ENCODE results near the gene FBXO2. TPM values are rescaled to one million over a fixed set of nuclear protein-coding genes. Genes with fewer than 3 reads are reported as not detected.
"Not testable (repeated sequence)": the region's sequence is repeated elsewhere in the genome, so short reads cannot be mapped to it uniquely, and the experiment has no call there.

The FBXO2 gene
- total RNA-seq, 1 donor from 2014 or later = 2.2 TPM

DNA sequence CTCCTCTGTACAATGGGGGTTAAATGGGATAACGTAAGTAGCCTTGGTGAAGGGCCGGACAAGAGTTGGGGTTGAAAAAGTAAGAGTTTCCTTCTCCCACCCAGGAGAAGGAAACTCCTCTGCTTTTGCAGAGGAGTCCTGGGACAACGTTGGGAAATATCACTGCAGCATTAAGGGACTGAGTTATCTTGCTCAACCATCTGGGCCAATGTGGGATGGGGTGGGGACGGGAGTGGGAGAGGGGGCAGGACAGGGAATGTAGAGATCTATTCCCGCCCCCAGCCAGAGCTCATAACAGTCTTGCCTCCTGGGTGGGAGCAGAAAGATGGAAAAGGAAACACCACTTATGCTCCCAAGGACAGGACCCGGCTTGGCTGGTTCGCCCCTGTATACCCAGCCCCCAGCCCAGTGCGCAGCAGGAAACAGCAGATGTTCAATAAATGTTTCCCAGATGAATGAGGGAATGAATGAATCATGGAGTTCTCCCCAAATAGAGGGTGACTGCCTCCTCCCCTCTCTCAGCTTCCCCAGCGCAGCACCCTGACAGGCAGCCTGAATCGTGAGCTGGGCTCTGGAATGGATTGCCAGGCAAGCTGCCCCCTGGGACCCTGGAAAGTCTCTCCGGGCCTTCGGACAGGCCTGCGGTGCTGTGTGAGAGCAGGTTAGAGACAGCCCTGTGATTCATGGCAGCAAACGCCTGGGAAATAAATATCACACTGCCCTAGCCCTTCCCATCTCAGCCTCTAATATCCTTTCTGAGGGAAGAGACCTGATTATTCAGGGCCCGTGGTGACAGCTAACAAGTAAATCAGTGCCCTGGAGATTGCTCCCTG lies 24.8 kb downstream of the FBXO2 start:
- DNase-seq (ENCODE audit: low read depth in 2 of 2) = no peak

GRCh38 chr1:11628767-11629166 lies 25.5 kb downstream of the FBXO2 start:
- no peak for DNase-seq (ENCODE audit: low read depth in 2 of 2)

DNA sequence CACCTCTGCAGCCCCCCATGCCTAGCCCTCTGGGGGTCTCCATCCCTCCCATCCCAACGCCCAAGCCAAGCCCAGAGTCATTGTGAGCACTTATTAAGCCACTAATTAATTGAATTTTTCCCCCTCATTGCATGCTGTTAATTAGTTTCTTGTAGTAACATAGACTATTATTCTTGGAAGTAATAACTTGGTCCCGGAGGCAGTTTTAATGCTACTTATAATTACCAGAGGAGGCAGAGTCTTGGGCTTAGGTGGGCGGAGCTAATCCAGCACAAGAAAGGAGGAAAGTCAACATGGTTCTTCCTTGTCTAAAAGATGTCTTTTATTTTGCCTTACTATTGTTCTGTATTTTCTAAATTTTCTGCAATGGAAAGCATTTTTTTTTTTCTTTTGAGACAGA lies 27.7 kb downstream of the FBXO2 start:
- no peak for DNase-seq (ENCODE audit: low read depth in 2 of 2)

- no peak for DNase-seq (ENCODE audit: low read depth in 2 of 2)
These were observed 30.5 kb downstream of the FBXO2 start for GRCh38 chr1:11623702-11624101.

DNA sequence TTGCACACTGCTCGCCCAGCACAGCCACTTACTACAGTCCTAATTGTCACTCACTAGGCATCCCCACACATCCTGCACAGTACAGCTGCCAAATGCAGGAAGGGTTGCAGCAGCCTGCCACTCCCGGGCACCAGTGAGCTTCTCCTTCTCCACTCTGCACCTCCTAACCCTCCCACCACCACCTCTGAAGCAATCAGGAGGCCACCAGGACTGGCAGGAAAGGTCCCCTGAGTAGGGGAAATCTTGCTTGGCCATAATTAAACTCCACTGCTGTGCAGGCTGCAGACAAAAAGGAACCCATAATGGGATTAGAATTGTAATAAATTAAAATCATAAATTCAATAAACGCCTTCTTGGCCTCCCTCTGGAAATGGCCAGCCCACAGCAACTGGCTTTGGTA lies 31.8 kb downstream of the FBXO2 start:
- no peak for DNase-seq (ENCODE audit: low read depth in 2 of 2)

- no peak for DNase-seq (ENCODE audit: low read depth in 2 of 2)
These were observed 33.3 kb downstream of the FBXO2 start for GRCh38 chr1:11620924-11621323.

DNA sequence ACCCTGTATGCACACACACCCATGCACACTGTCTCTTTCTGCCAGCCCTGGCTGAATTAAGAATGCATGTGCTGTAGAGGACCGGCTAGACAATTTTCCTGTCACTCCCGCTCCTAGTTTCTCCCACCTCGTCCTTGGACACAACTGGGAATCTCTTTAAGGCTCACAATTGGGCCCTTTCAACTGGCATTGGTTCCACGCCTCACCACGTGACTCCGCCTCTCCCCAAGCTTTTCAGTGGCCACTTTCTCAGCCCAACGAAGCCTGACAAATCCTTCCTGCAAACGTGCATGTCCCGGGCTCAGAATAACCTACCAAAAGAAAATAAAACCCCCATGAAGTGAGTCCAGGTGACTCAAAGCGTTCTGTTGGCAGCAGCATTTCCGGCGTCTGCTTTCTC lies 33.8 kb downstream of the FBXO2 start:
- no peak for DNase-seq (ENCODE audit: low read depth in 2 of 2)

- no peak for DNase-seq (ENCODE audit: low read depth in 2 of 2)
These were observed 36.5 kb downstream of the FBXO2 start for GRCh38 chr1:11617741-11618140.

- DNase-seq (ENCODE audit: low read depth in 2 of 2) = no peak
These were observed 36.9 kb downstream of the FBXO2 start for GRCh38 chr1:11617314-11617713.

- no peak for DNase-seq (ENCODE audit: low read depth in 2 of 2)
These were observed 37.5 kb downstream of the FBXO2 start for GRCh38 chr1:11616766-11617165.

GRCh38 chr1:11615090-11615489 lies 39.1 kb downstream of the FBXO2 start:
- DNase-seq (ENCODE audit: low read depth in 2 of 2) = no peak

- no peak for DNase-seq (ENCODE audit: low read depth in 2 of 2)
These were observed 40.9 kb downstream of the FBXO2 start for GRCh38 chr1:11613347-11613746.

- DNase-seq (ENCODE audit: low read depth in 2 of 2) = no peak
These were observed 42.4 kb downstream of the FBXO2 start for GRCh38 chr1:11611638-11612327.

GRCh38 chr1:11610629-11611180 lies 43.5 kb downstream of the FBXO2 start:
- no peak for DNase-seq (ENCODE audit: low read depth in 2 of 2)

- DNase-seq (ENCODE audit: low read depth in 2 of 2) = not testable (repeated sequence)
These were observed 44.9 kb downstream of the FBXO2 start for GRCh38 chr1:11609378-11609777.

GRCh38 chr1:11608596-11609130 lies 45.6 kb downstream of the FBXO2 start:
- DNase-seq (ENCODE audit: low read depth in 2 of 2) = not testable (repeated sequence)

GRCh38 chr1:11606775-11607174 lies 47.5 kb downstream of the FBXO2 start:
- no peak for DNase-seq (ENCODE audit: low read depth in 2 of 2)

DNA sequence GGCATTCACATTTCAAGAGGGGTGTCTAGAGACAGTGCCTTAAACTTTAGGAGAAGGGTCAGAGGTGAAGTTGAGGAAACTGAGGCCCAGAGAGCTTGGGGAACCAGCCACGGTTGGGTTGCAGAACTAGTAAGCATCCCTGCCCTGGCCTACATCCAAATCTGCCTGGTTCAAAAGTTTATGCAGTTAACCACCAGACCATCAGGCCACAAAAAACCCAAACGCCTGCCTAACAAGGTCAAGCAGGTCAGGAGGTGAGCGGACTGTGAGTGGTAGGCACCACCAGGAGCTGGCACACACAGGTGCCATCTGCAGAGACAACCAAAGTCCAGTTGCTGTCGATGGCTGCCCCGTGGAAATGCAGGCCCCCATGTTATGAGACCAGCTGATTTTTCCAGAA lies 51.2 kb downstream of the FBXO2 start:
- no peak for DNase-seq (ENCODE audit: low read depth in 2 of 2)

DNA sequence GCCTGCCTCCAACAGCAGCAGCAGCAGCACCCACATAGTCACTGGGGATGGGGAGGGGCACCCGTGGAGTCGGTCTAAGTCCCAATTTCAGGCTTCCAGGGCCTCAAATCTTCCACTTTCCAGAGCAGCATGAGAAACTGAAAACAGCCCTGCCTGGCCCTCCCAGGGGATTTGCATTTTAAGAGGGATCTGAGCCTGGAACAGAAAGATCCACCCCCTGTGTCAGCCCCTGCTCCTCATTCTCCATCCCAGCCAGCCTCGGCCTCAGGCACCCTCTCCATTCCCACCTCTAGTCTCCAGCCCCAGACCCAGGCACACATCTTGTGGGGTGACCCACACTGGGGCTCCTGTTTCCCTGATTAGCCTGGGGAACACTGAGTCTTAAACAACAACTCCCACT lies 51.8 kb downstream of the FBXO2 start:
- no peak for DNase-seq (ENCODE audit: low read depth in 2 of 2)

- DNase-seq (ENCODE audit: low read depth in 2 of 2) = no peak
These were observed 53.4 kb downstream of the FBXO2 start for GRCh38 chr1:11600836-11601235.

GRCh38 chr1:11599891-11600576 lies 54.2 kb downstream of the FBXO2 start:
- DNase-seq (ENCODE audit: low read depth in 2 of 2) = no peak

GRCh38 chr1:11598461-11598860 lies 55.8 kb downstream of the FBXO2 start:
- peak in 1 of 2 donors; percentile 55 for DNase-seq (ENCODE audit: low read depth in 2 of 2)

All from lung microvascular endothelial cell (primary cell).